Fibroblast of villous mesenchyme (primary cell): ENCODE results near the gene KCNAB1. TPM values are rescaled to one million over a fixed set of nuclear protein-coding genes. Genes with fewer than 3 reads are reported as not detected.

Source experiments
- DNase-seq: peaks from one replicate; pipeline ENCODE4 v3.0.0-alpha.2; 2010; ENCODE audit warnings: low read depth
- H3K4me3 ChIP-seq: 2 replicates; pipeline ENCODE4 v1.5.1; 2011; ENCODE audit warnings: low read depth, mild to moderate bottlenecking, low read length
- total RNA-seq: library from RNA; depleted of rRNA; stranded (reverse); fragments of >200 nt; gene quantifications from 2 replicates; pipeline ENCODE4 v1.2.3, GENCODE V29; 2012
- TF ChIP-seq, protein P1 (sequence below): IDR thresholded peaks from 2 replicates; pipeline ENCODE4 v1.5.1; 2012; ENCODE audit warnings: low read depth, mild to moderate bottlenecking, low read length; ENCODE audit not compliant: insufficient read depth

The KCNAB1 gene
- total RNA-seq, 1 donor: not detected

DNA sequence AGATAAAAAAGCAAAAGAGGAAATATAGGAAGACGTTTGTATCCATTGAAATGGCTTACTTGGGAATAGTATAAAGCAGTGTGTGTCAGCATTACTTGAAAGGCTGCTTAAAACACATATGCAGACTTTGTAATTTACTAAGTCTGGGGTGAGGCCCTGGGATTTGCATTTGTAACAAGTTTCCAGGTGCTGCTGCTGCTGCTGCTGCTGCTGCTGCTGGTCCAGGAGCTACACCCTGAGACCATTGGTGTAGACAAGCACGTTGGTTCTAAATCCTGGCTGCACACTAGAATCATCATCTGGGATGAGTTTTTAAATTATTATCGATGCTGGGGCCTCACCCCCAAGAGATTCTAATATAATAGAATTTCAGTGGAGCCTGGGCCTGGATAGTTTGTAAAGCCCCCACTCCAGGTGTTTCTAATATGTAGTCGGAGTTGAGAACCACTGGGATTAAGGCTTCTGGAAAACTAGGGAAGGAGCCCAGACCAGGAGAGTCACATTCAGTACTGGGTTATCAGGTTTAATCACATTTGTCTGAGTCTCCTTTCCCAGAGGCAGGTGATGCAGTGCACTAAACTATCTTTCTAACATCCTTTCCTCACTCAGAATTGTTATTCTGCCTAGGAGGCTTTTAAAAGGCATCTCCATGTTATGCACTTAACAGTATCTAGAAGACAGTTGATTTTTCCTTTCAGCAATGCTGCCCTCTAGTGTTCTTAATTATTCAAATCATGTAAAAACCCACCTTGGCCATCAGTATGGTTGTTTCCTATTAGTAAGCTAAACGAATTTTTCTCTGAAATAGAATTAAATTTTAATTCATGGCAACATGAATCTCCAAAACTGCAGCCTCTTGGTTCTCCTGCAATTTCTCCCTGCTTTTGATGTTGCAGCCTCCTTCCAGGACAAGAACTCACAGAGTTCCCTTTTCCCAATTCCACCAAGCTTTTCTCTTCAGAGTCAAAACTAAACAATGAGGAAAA, 389.1 kb downstream of the KCNAB1 start:
- TF ChIP-seq, protein P1, sequence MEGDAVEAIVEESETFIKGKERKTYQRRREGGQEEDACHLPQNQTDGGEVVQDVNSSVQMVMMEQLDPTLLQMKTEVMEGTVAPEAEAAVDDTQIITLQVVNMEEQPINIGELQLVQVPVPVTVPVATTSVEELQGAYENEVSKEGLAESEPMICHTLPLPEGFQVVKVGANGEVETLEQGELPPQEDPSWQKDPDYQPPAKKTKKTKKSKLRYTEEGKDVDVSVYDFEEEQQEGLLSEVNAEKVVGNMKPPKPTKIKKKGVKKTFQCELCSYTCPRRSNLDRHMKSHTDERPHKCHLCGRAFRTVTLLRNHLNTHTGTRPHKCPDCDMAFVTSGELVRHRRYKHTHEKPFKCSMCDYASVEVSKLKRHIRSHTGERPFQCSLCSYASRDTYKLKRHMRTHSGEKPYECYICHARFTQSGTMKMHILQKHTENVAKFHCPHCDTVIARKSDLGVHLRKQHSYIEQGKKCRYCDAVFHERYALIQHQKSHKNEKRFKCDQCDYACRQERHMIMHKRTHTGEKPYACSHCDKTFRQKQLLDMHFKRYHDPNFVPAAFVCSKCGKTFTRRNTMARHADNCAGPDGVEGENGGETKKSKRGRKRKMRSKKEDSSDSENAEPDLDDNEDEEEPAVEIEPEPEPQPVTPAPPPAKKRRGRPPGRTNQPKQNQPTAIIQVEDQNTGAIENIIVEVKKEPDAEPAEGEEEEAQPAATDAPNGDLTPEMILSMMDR: peak; percentile 56

DNA sequence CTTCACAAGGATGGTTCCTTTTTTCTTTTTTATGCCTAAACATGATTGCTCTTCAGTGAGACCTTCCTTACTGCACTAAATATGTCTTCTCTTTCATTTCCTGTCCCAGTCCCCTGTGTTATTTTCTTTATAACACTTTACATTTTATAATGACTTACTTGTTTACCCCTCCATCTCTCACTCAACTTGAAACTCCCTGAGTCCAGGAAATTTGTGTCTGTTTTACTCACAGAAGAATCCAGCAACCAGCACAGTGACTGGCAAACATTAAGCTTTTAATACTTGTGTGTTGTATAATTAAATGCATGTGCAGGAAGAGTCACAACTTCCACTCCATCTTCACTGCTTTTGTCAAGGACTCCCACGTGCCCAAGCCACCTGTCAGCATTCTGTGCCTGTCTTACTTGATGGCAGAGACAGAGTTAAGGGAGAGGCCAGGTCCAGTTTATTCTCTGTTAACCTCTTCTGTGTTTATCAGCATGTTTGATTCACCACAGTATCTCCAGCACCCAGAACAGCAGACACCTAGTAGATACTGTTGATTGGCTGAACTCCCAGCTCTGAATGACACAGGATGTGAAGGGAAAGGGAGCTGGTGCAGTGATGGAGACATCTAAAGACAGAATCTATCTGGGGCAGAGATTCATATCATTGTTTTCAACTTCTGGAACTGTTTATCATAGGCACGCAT, 391.8 kb downstream of the KCNAB1 start:
- no peak for DNase-seq
- H3K4me3 ChIP-seq: no peak overlapping the region
- TF ChIP-seq, protein P1: no peak

More for the DNA sequence above, 389.1 kb downstream of the KCNAB1 start:
- peak; percentile 74 for DNase-seq
- no peak overlapping the region for H3K4me3 ChIP-seq

GRCh38 chr3:156513619-156514018, 393.2 kb downstream of the KCNAB1 start:
- no peak for DNase-seq
- TF ChIP-seq, protein P1: no peak
- no peak overlapping the region for H3K4me3 ChIP-seq

- DNase-seq: no peak
- TF ChIP-seq, protein P1: no peak
Observed at GRCh38 chr3:156516284-156516683, 395.9 kb downstream of the KCNAB1 start.

GRCh38 chr3:156516961-156517360, 396.6 kb downstream of the KCNAB1 start:
- DNase-seq: peak; percentile 32
- no peak overlapping the region for H3K4me3 ChIP-seq
- TF ChIP-seq, protein P1: no peak

More at GRCh38 chr3:156516284-156516683, 395.9 kb downstream of the KCNAB1 start:
- no peak overlapping the region for H3K4me3 ChIP-seq

GRCh38 chr3:156518726-156519125, 398.3 kb downstream of the KCNAB1 start:
- H3K4me3 ChIP-seq: no peak overlapping the region
- no peak for DNase-seq
- TF ChIP-seq, protein P1: no peak
